GM12878 (cell line): Measurements from ENCODE around the gene BICRA. TPM values are rescaled to one million over a fixed set of nuclear protein-coding genes. Genes with fewer than 3 reads are reported as not detected.

Experiments
- ATAC-seq: fragments of 200-7000 bp; cut with Tn5 transposase; 3 replicates; pipeline ENCODE4 v1.9.1; 2020; ENCODE audit warnings: mild to moderate bottlenecking, moderate library complexity
- BruUV-seq: library from RNA; stranded (reverse); fragments of 400-500 nt; replicated peaks from 2 replicates; lab custom pipeline; 2021; lab: Mats Ljungman, UMichigan
- CTCF ChIA-PET: fragments of 300-600 bp; sonication (Branson Sonifier 250); formaldehyde crosslinking; extraction: SDS; loops from one replicate; lab custom pipeline; 2021; ENCODE audit warnings: inconsistent platforms; lab: Yijun Ruan, JAX
- POLR2A ChIA-PET: fragments of 350-600 bp; formaldehyde crosslinking; extraction: SDS; loops from one replicate; lab custom pipeline; 2021; ENCODE audit warnings: inconsistent platforms; lab: Charles Lee
- RAD21 ChIA-PET: fragments of 300-600 bp; sonication (Branson Sonifier 250); formaldehyde crosslinking; loops from one replicate; lab custom pipeline; 2023; ENCODE audit warnings: antibody characterized with exemption; ENCODE audit not compliant: unreplicated experiment; lab: Charles Lee
- SMC1A ChIA-PET: fragments of 300-600 bp; sonication (Branson Sonifier 250); formaldehyde crosslinking; loops from one replicate; lab custom pipeline; 2023; ENCODE audit not compliant: unreplicated experiment, uncharacterized antibody; lab: Charles Lee
- DNase-seq: peaks from one replicate; pipeline ENCODE4 v3.0.0-alpha.2; 2011; ENCODE audit warnings: low read depth, low spot score
- FAIRE-seq: peaks from 3 replicates; lab custom pipeline; 2011; peaks lifted over from hg19 to GRCh38; lab: Jason Lieb, UNC
- H2AFZ ChIP-seq: 2 replicates; pipeline ENCODE4 v1.6.0; 2011; ENCODE audit warnings: low read depth, low read length, control low read depth; ENCODE audit not compliant: control insufficient read depth
- H3K27ac ChIP-seq: 2 replicates; pipeline ENCODE4 v1.5.1; 2011; ENCODE audit warnings: control low read depth; ENCODE audit not compliant: control insufficient read depth, insufficient read depth
- H3K27me3 ChIP-seq, 2 experiments: replicated peaks in 1 of 2; 2 replicates each; pipeline versions ENCODE4 v1.6.0 to v1.6.1; 2011; ENCODE audit warnings: low read length in 1 of 2; ENCODE audit not compliant: control insufficient read depth in 2 of 2, insufficient read depth in 2 of 2
- H3K36me3 ChIP-seq, 2 experiments: 2 replicates each; pipeline ENCODE4 v1.5.1; 2011; ENCODE audit warnings: low read length in 1 of 2; ENCODE audit not compliant: control insufficient read depth in 2 of 2, insufficient read depth in 2 of 2
- H3K4me1 ChIP-seq: 2 replicates; pipeline ENCODE4 v1.6.1; 2011; ENCODE audit warnings: mild to moderate bottlenecking, low read length, moderate library complexity, mixed read lengths; ENCODE audit not compliant: control insufficient read depth, insufficient read depth
- H3K4me2 ChIP-seq: 2 replicates; pipeline ENCODE4 v1.6.0; 2011; ENCODE audit warnings: control low read depth; ENCODE audit not compliant: control insufficient read depth, insufficient read depth
- H3K4me3 ChIP-seq: fragments of 200-600 bp; sonication (generic); 2 replicates; pipeline ENCODE4 v1.5.1; 2016
- H3K79me2 ChIP-seq: 2 replicates; pipeline ENCODE4 v1.6.0; 2011; ENCODE audit warnings: low read length; ENCODE audit not compliant: control insufficient read depth, insufficient read depth
- H3K9ac ChIP-seq: 2 replicates; pipeline ENCODE4 v1.8.0; 2011; ENCODE audit warnings: low read length, control low read depth, mixed read lengths; ENCODE audit not compliant: control insufficient read depth, insufficient read depth
- H3K9me3 ChIP-seq: replicated peaks from 3 replicates; pipeline ENCODE4 v1.5.1; 2011; ENCODE audit warnings: mild to moderate bottlenecking, low read length; ENCODE audit not compliant: control insufficient read depth, insufficient read depth
- H4K20me1 ChIP-seq: 2 replicates; pipeline ENCODE4 v1.6.0; 2011; ENCODE audit not compliant: control insufficient read depth, insufficient read depth
- ETV6 ChIP-seq, 2 experiments: fragments of 450-650 bp in 1 of 2; IDR thresholded peaks in 1 of 2; conservative IDR thresholded peaks in 1 of 2; 2 replicates each; pipeline ENCODE4 v1.6.1; 2014; ENCODE audit warnings: antibody characterized with exemption in 1 of 2, borderline replicate concordance in 1 of 2, low read depth in 1 of 2, mild to moderate bottlenecking in 1 of 2, moderate library complexity in 1 of 2
- FOXK2 ChIP-seq: fragments of 450-650 bp; IDR thresholded peaks from 2 replicates; pipeline ENCODE4 v1.6.1; 2017; ENCODE audit warnings: mild to moderate bottlenecking, moderate library complexity
- HCFC1 ChIP-seq: fragments of 150-350 bp; IDR thresholded peaks from 2 replicates; pipeline ENCODE4 v1.6.1; 2014; ENCODE audit warnings: low read length
- IKZF1 ChIP-seq: fragments of 450-650 bp; conservative IDR thresholded peaks from 2 replicates; pipeline ENCODE4 v1.6.1; 2017; ENCODE audit warnings: antibody characterized with exemption, mild to moderate bottlenecking
- MTA3 ChIP-seq: IDR thresholded peaks from 2 replicates; pipeline ENCODE4 v1.6.1; 2012; ENCODE audit warnings: low read length, inconsistent platforms, borderline replicate concordance
- NR2F1 ChIP-seq: fragments of 450-650 bp; conservative IDR thresholded peaks from 2 replicates; pipeline ENCODE4 v1.6.1; 2017; ENCODE audit warnings: mild to moderate bottlenecking
- NRF1 ChIP-seq: conservative IDR thresholded peaks from 2 replicates; pipeline ENCODE4 v1.6.1; 2011; ENCODE audit warnings: mild to moderate bottlenecking, low read depth, low read length, improper control_type of control experiment
- RBBP5 ChIP-seq: fragments of 200-600 bp; sonication (generic); conservative IDR thresholded peaks from 2 replicates; pipeline ENCODE4 v1.6.1; 2016
- SMARCA5 ChIP-seq: fragments of 450-650 bp; IDR thresholded peaks from 2 replicates; pipeline ENCODE4 v1.6.1; 2017; ENCODE audit warnings: mild to moderate bottlenecking
- SMC3 ChIP-seq: IDR thresholded peaks from 2 replicates; pipeline ENCODE4 v1.6.1; 2011; ENCODE audit warnings: low read length, improper control_type of control experiment, borderline replicate concordance
- YY1 ChIP-seq: IDR thresholded peaks from 2 replicates; pipeline ENCODE4 v1.6.1; 2011; ENCODE audit warnings: low read depth, mild to moderate bottlenecking, low read length
- ZNF274 ChIP-seq: IDR thresholded peaks from one replicate; pipeline ENCODE4 v1.8.0; 2011; ENCODE audit not compliant: insufficient read length, insufficient read depth
- WGBS: methylation state at CpG from one replicate; pipeline ENCODE4 v1.1.6; 2016; ENCODE audit warnings: low lambda C conversion rate; ENCODE audit not compliant: insufficient replicate concordance, insufficient coverage; ENCODE audit errors: missing lambda C conversion rate; 5-methylcytosine and 5-hydroxymethylcytosine counted together
- in situ Hi-C: fragments of 300-500 bp; cut with MboI; formaldehyde crosslinking; loops from 9 replicates; pipeline ENCODE4 v1.14.3; 2018; ENCODE audit warnings: mixed read lengths
- intact Hi-C: fragments of 100-400 bp; cut with micrococcal nuclease; formaldehyde crosslinking; loops from one replicate; pipeline ENCODE4 v1.14.2; 2022; ENCODE audit not compliant: unreplicated experiment
- polyA plus RNA-seq, 11 experiments: library from polyadenylated mRNA; depleted of rRNA in 4 of 11; unstranded in 6 of 11; stranded (reverse) in 5 of 11; fragments of >200 nt; fragmentation: Nextera tagmentation in 4 of 11; fragmentation: Illumina TruSeq in 1 of 11; extraction: Ambion mirVana in 4 of 11; extraction: Trizol in 1 of 11; gene quantifications; 1 replicate in 1 of 11; 2 replicates in 10 of 11; pipeline versions ENCODE4 v1.2.1 to v1.2.3, GENCODE V29; 2011 to 2016; ENCODE audit warnings: inconsistent platforms in 2 of 11, missing spikeins in 2 of 11, low read depth in 1 of 11
- total RNA-seq, 4 experiments: library from RNA; depleted of rRNA in 3 of 4; stranded (reverse); fragments of >200 nt in 3 of 4; fragmentation: Illumina TruSeq in 1 of 4; extraction: Trizol in 1 of 4; gene quantifications; 2 replicates each; pipeline versions ENCODE4 v1.2.1 to v1.2.3, GENCODE V29; 2013 to 2021
- TF ChIP-seq, protein P1 (sequence below): IDR thresholded peaks from 2 replicates; pipeline ENCODE4 v1.6.1; 2012; ENCODE audit warnings: low read depth, low read length, improper control_type of control experiment
- TF ChIP-seq, protein P2 (sequence below): fragments of 150-350 bp; IDR thresholded peaks from 2 replicates; pipeline ENCODE4 v1.6.1; 2016; ENCODE audit warnings: low read depth, low read length
- TF ChIP-seq, protein P3 (sequence below): IDR thresholded peaks from 2 replicates; pipeline ENCODE4 v1.6.1; 2012; ENCODE audit warnings: mild to moderate bottlenecking, low read depth, low read length

The BICRA gene
- total and polyA plus RNA-seq, 10 of the 15 experiments (the other 5 are each of a cell fraction or from before 2014, with no cell fraction given): 0.11 to 15.3 (median 1.3) TPM

DNA sequence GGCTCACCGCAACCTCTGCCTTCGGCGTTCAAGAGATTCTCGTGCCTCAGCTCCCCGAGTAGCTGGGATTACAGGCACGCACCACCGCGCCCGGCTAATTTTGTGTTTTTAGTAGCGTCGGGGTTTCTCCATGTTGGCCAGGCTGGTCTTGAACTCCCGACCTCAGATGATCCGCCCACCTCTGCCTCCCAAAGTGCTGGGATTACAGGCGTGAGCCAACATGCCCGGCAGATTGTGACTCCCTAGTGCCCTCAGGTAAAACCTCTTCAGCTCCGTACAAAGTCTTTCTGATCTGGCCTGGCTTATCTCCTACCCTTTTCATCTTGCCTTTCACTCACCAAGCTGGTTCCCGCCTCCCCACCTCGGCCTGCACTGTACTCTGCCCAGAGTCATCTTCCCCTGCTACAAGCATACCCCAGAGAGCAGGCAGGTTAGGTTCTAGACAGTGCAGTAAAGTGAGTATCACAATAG, 15.0 kb downstream of the BICRA start:
- WGBS: 91% methylated on average over 17 of the region's 18 CpGs
- Histone ChIP-seq H3K79me2 (peaks cover 11% of the 10 kb centered on the region), H2AFZ (no peak overlapping the region), H3K9me3 (no peaks in the 10 kb centered on the region), H3K4me2 (no peak overlapping the region), H3K4me1 (0 out of 2 replicates have a peak, but pooled peaks cover 3% of the 10 kb centered on the region), H3K27me3 (no peaks in the 10 kb centered on the region), H3K27ac (no peak overlapping the region), H3K4me3 (no peak overlapping the region), H3K36me3 (no peaks in the 10 kb centered on the region; a peak in 2 of 4 replicates), H4K20me1 (peaks cover 5% of the 10 kb centered on the region; the same call in 1 of the 2 replicates), H3K9ac (no peak overlapping the region)
- intact Hi-C loops (no loop called here), in situ Hi-C loops (no loop called here)
- SMC1A ChIA-PET: no interaction called here
- BruUV-seq: no TSS peak
- CTCF ChIA-PET: interaction anchor here (1.0 to 1.2 kb wide), 2 partner anchors 81 to 108 kb away, joined by 3 to 5 read pairs; no protein-coding TSS in a partner anchor
- no peak for FAIRE-seq
- POLR2A ChIA-PET: no interaction called here
- DNase-seq: no peak
- ATAC-seq: no peak
- RAD21 ChIA-PET: no interaction called here
- TF ChIP-seq IKZF1 (no peak), SMC3 (no peak), YY1 (no peak), MTA3 (no peak), NRF1 (no peak), RBBP5 (no peak), ZNF274 (no peak), ETV6 (conservative IDR thresholded peaks at IDR 0.05 in 1 of 2, IDR thresholded peaks at IDR 0.05 in 1 of 2; ENCODE audit: borderline replicate concordance in 1 of 2, low read depth in 1 of 2) (no peak), SMARCA5 (no peak), FOXK2 (no peak), HCFC1 (no peak), NR2F1 (no peak)
- TF ChIP-seq, protein P1, sequence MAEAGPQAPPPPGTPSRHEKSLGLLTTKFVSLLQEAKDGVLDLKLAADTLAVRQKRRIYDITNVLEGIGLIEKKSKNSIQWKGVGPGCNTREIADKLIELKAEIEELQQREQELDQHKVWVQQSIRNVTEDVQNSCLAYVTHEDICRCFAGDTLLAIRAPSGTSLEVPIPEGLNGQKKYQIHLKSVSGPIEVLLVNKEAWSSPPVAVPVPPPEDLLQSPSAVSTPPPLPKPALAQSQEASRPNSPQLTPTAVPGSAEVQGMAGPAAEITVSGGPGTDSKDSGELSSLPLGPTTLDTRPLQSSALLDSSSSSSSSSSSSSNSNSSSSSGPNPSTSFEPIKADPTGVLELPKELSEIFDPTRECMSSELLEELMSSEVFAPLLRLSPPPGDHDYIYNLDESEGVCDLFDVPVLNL: no peak
- TF ChIP-seq, protein P2, sequence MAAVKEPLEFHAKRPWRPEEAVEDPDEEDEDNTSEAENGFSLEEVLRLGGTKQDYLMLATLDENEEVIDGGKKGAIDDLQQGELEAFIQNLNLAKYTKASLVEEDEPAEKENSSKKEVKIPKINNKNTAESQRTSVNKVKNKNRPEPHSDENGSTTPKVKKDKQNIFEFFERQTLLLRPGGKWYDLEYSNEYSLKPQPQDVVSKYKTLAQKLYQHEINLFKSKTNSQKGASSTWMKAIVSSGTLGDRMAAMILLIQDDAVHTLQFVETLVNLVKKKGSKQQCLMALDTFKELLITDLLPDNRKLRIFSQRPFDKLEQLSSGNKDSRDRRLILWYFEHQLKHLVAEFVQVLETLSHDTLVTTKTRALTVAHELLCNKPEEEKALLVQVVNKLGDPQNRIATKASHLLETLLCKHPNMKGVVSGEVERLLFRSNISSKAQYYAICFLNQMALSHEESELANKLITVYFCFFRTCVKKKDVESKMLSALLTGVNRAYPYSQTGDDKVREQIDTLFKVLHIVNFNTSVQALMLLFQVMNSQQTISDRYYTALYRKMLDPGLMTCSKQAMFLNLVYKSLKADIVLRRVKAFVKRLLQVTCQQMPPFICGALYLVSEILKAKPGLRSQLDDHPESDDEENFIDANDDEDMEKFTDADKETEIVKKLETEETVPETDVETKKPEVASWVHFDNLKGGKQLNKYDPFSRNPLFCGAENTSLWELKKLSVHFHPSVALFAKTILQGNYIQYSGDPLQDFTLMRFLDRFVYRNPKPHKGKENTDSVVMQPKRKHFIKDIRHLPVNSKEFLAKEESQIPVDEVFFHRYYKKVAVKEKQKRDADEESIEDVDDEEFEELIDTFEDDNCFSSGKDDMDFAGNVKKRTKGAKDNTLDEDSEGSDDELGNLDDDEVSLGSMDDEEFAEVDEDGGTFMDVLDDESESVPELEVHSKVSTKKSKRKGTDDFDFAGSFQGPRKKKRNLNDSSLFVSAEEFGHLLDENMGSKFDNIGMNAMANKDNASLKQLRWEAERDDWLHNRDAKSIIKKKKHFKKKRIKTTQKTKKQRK: no peak
- TF ChIP-seq, protein P3, sequence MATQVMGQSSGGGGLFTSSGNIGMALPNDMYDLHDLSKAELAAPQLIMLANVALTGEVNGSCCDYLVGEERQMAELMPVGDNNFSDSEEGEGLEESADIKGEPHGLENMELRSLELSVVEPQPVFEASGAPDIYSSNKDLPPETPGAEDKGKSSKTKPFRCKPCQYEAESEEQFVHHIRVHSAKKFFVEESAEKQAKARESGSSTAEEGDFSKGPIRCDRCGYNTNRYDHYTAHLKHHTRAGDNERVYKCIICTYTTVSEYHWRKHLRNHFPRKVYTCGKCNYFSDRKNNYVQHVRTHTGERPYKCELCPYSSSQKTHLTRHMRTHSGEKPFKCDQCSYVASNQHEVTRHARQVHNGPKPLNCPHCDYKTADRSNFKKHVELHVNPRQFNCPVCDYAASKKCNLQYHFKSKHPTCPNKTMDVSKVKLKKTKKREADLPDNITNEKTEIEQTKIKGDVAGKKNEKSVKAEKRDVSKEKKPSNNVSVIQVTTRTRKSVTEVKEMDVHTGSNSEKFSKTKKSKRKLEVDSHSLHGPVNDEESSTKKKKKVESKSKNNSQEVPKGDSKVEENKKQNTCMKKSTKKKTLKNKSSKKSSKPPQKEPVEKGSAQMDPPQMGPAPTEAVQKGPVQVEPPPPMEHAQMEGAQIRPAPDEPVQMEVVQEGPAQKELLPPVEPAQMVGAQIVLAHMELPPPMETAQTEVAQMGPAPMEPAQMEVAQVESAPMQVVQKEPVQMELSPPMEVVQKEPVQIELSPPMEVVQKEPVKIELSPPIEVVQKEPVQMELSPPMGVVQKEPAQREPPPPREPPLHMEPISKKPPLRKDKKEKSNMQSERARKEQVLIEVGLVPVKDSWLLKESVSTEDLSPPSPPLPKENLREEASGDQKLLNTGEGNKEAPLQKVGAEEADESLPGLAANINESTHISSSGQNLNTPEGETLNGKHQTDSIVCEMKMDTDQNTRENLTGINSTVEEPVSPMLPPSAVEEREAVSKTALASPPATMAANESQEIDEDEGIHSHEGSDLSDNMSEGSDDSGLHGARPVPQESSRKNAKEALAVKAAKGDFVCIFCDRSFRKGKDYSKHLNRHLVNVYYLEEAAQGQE: no peak
